PC-9 (cell line): ENCODE results near the gene PALLD. TPM values are rescaled to one million over a fixed set of nuclear protein-coding genes. Genes with fewer than 3 reads are reported as not detected.

Experiments
- BruUV-seq: library from RNA; stranded (reverse); fragments of 400-500 nt; replicated peaks from 2 replicates; lab custom pipeline; 2021; lab: Mats Ljungman, UMichigan
- CTCF ChIA-PET: fragments of 300-600 bp; sonication (Branson Sonifier 250); formaldehyde crosslinking; loops from one replicate; lab custom pipeline; 2022; ENCODE audit warnings: antibody characterized with exemption; lab: Charles Lee
- POLR2A ChIA-PET: fragments of 300-600 bp; sonication (Branson Sonifier 250); formaldehyde crosslinking; loops from one replicate; lab custom pipeline; 2022; ENCODE audit warnings: antibody characterized with exemption; ENCODE audit not compliant: unreplicated experiment; lab: Charles Lee
- DNase-seq, 2 experiments: peaks; one replicate each; pipeline versions ENCODE4 v3.0.0 to v3.0.0-alpha.2; 2015 to 2022; ENCODE audit warnings: mixed read lengths in 1 of 2
- H2AFZ ChIP-seq: fragments of 200-600 bp; sonication (generic); 2 replicates; pipeline ENCODE4 v1.8.1; 2017; ENCODE audit warnings: antibody characterized with exemption
- H3F3A ChIP-seq: fragments of 200-600 bp; sonication (generic); 2 replicates; pipeline ENCODE4 v1.8.1; 2017; ENCODE audit warnings: antibody characterized with exemption, mild to moderate bottlenecking, low read depth; ENCODE audit not compliant: insufficient read depth
- H3K27ac ChIP-seq: fragments of 200-600 bp; sonication (generic); 2 replicates; pipeline ENCODE4 v1.6.1; 2016; ENCODE audit warnings: mixed run types
- H3K27me3 ChIP-seq: fragments of 200-600 bp; sonication (generic); 2 replicates; pipeline ENCODE4 v1.6.1; 2016; ENCODE audit warnings: low read depth, mixed run types; ENCODE audit not compliant: insufficient read depth
- H3K36me3 ChIP-seq: fragments of 200-600 bp; sonication (generic); 2 replicates; pipeline ENCODE4 v1.6.1; 2016; ENCODE audit warnings: low read depth, mixed run types
- H3K4me1 ChIP-seq: fragments of 200-600 bp; sonication (generic); replicated peaks from 2 replicates; pipeline ENCODE4 v1.6.1; 2016; ENCODE audit warnings: mixed run types; ENCODE audit not compliant: insufficient read depth
- H3K4me2 ChIP-seq: fragments of 200-600 bp; sonication (generic); 2 replicates; pipeline ENCODE4 v1.6.1; 2017; ENCODE audit warnings: mixed run types
- H3K4me3 ChIP-seq: fragments of 200-600 bp; sonication (generic); 2 replicates; pipeline ENCODE4 v1.6.1; 2016; ENCODE audit warnings: mixed run types
- H3K79me2 ChIP-seq: fragments of 200-600 bp; sonication (generic); 2 replicates; pipeline ENCODE4 v1.6.1; 2017; ENCODE audit warnings: low read depth, mixed run types
- H3K9me2 ChIP-seq: fragments of 200-600 bp; sonication (generic); 2 replicates; pipeline ENCODE4 v1.8.1; 2017; ENCODE audit warnings: mild to moderate bottlenecking; ENCODE audit not compliant: insufficient read depth
- H3K9me3 ChIP-seq: fragments of 200-600 bp; sonication (generic); 2 replicates; pipeline ENCODE4 v1.8.1; 2016; ENCODE audit warnings: low read depth; ENCODE audit not compliant: insufficient read depth
- H4K20me1 ChIP-seq: fragments of 200-600 bp; sonication (generic); 2 replicates; pipeline ENCODE4 v1.8.1; 2017; ENCODE audit not compliant: insufficient read depth
- CTCF ChIP-seq: fragments of 200-600 bp; sonication (generic); conservative IDR thresholded peaks from 2 replicates; pipeline ENCODE4 v1.6.1; 2017; ENCODE audit warnings: mixed run types, antibody characterized with exemption, mild to moderate bottlenecking, moderate library complexity
- EZH2 ChIP-seq: fragments of 200-600 bp; sonication (generic); IDR thresholded peaks from 2 replicates; pipeline ENCODE4 v1.8.0; 2017; ENCODE audit warnings: antibody characterized with exemption, low read depth
- intact Hi-C: fragments of 100-400 bp; cut with micrococcal nuclease; formaldehyde crosslinking; loops from one replicate; pipeline ENCODE4 v1.10.0; 2022; ENCODE audit not compliant: unreplicated experiment
- total RNA-seq: library from RNA; stranded (reverse); gene quantifications from 2 replicates; pipeline ENCODE4 v1.2.3, GENCODE V29; 2021

The PALLD gene
- total RNA-seq, 1 experiment from 2014 or later = 156 TPM

DNA sequence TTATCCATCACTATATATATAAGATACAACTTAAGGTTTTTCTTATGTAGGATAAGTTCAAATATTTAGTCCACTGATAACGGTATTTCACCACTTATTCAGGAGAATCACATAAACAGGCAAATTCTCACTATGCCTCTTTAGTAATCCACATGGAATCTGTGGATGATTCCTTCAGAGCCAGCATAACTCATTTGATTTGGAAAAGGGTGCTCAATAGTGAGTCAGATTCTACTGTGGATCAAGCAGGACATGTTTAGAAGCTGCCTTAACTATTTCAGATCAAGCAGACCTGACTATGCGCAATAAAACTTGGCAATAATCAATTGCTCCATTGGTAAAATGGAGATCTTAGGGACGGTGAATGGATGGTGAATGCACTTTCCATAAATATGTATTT is 329.1 kb downstream of the PALLD start:
- Histone ChIP-seq H3K9me2 (no peaks in the 10 kb centered on the region), H3K27me3 (no peaks in the 10 kb centered on the region), H3K27ac (no peak overlapping the region), H3K4me2 (no peak overlapping the region), H4K20me1 (no peaks in the 10 kb centered on the region), H3K36me3 (no peaks in the 10 kb centered on the region), H3K4me1 (peaks cover 2% of the 10 kb centered on the region; the same call in 1 of the 2 replicates), H2AFZ (no peak overlapping the region), H3K9me3 (no peaks in the 10 kb centered on the region), H3K4me3 (no peak overlapping the region), H3K79me2 (no peaks in the 10 kb centered on the region), H3F3A (no peaks in the 10 kb centered on the region)
- BruUV-seq = no TSS peak
- no peak for DNase-seq
- intact Hi-C loops = no loop called here
- ChIA-PET CTCF (no interaction called here), POLR2A (interaction anchor here (0.7 kb wide), 1 partner anchor 479 kb away, joined by 3 read pairs; no protein-coding TSS in a partner anchor)
- TF ChIP-seq CTCF = no peak
- no peak for TF ChIP-seq EZH2

GRCh38 chr4:168826620-168827019 is 329.8 kb downstream of the PALLD start:
- no peak for DNase-seq
- BruUV-seq = no TSS peak
- Histone ChIP-seq H3K4me2 (no peak overlapping the region), H3F3A (no peaks in the 10 kb centered on the region), H4K20me1 (no peaks in the 10 kb centered on the region), H2AFZ (no peak overlapping the region), H3K79me2 (no peaks in the 10 kb centered on the region), H3K36me3 (no peaks in the 10 kb centered on the region), H3K9me3 (no peaks in the 10 kb centered on the region), H3K9me2 (no peaks in the 10 kb centered on the region), H3K4me1 (peaks cover 8% of the 10 kb centered on the region; the same call in 1 of the 2 replicates), H3K4me3 (no peak overlapping the region), H3K27ac (no peak overlapping the region), H3K27me3 (no peaks in the 10 kb centered on the region)
- POLR2A ChIA-PET = interaction anchor here (0.7 kb wide), 1 partner anchor 479 kb away, joined by 3 read pairs; no protein-coding TSS in a partner anchor
- intact Hi-C loops = no loop called here
- TF ChIP-seq CTCF = no peak
- no peak for TF ChIP-seq EZH2
- CTCF ChIA-PET = no interaction called here

DNA sequence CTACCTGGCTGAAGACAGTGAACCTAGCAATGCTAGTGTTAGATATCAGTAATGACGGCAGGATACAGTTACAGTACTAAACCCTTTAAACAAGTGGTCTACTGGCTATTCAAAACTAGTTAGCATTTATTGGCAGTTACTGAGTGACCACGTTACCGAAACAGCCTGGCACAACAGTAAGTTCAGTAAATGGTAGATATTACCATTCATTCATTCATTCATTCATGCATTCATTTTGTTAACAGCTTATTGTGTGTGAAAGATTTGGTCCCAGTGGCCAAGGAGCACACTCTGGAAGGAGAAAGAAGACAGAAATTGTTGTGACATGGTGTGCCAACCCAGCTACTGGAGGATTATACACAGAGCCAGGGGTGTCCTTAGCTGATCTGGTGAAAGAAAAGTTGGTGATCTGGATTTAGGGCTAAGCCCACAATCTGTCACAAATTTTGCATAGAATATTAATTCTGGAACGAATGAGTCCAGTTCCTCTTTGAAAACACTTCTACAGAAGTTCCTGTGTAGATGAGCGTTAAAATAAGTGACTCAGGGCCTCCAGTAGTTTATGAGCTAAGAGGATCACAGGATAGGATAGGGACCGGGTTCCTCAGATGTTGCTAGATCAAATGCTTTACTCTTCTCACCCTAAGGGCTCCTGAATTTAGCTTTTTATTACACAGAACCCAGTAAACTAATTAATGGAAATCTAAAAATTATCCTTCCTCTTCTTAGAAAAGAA is 334.1 kb downstream of the PALLD start:
- CTCF ChIA-PET = no interaction called here

More for the DNA sequence above, 334.1 kb downstream of the PALLD start:
- peak overlapping the region; percentile 78; the same call in 1 of the 2 replicates for H3K4me3 ChIP-seq
- peaks cover 8% of the 10 kb centered on the region; the same call in 1 of the 2 replicates for H3K4me1 ChIP-seq
- H4K20me1 ChIP-seq = no peaks in the 10 kb centered on the region
- no peaks in the 10 kb centered on the region for H3K9me2 ChIP-seq
- no peaks in the 10 kb centered on the region for H3F3A ChIP-seq
- no peak for DNase-seq
- POLR2A ChIA-PET = interaction anchor here (0.6 to 1.3 kb wide), 5 partner anchors 14 to 334 kb away, joined by 4 to 26 read pairs (median 5); partner anchors contain the start of gene PALLD
- TF ChIP-seq EZH2 = no peak
- TF ChIP-seq CTCF = no peak
- peak overlapping the region; percentile 86 for H2AFZ ChIP-seq
- H3K4me2 ChIP-seq = peak overlapping the region; percentile 88
- no peaks in the 10 kb centered on the region for H3K27me3 ChIP-seq
- no peaks in the 10 kb centered on the region for H3K9me3 ChIP-seq
- H3K79me2 ChIP-seq = peaks cover 26% of the 10 kb centered on the region
- H3K27ac ChIP-seq = no peak overlapping the region
- intact Hi-C loops = loop anchor here (1.0 to 5.0 kb wide), 3 partner anchors 15 to 114 kb away; no protein-coding TSS in a partner anchor
- no peaks in the 10 kb centered on the region for H3K36me3 ChIP-seq
- no TSS peak for BruUV-seq
